H9 (cell line): Measurements from ENCODE around the gene MMRN2. TPM values are rescaled to one million over a fixed set of nuclear protein-coding genes. Genes with fewer than 3 reads are reported as not detected.

ENCODE experiments used
- DNase-seq: peaks from one replicate; pipeline ENCODE4 v3.0.0-alpha.2; 2017
- H2AFZ ChIP-seq: one replicate; pipeline ENCODE4 v1.6.1; 2013; ENCODE audit warnings: mild to moderate bottlenecking, low read length, control low read depth, moderate library complexity
- H2AK5ac ChIP-seq: 2 replicates; pipeline ENCODE4 v1.6.1; 2013; ENCODE audit warnings: low read length, control low read depth, mixed read lengths; ENCODE audit not compliant: insufficient read length
- H2BK120ac ChIP-seq: one replicate; pipeline ENCODE4 v1.6.1; 2013; ENCODE audit warnings: low read depth, mild to moderate bottlenecking, low read length, control low read depth, inconsistent platforms; ENCODE audit not compliant: poor library complexity, severe bottlenecking
- H2BK12ac ChIP-seq: 2 replicates; pipeline ENCODE4 v1.6.1; 2013; ENCODE audit warnings: low read length, control low read depth, mixed read lengths, low read depth; ENCODE audit not compliant: insufficient read length
- H2BK15ac ChIP-seq: 2 replicates; pipeline ENCODE4 v1.6.1; 2013; ENCODE audit warnings: low read depth, low read length, control low read depth
- H2BK20ac ChIP-seq: one replicate; pipeline ENCODE4 v1.6.1; 2013; ENCODE audit warnings: low read depth, mild to moderate bottlenecking, low read length, control low read depth, inconsistent platforms; ENCODE audit not compliant: poor library complexity, severe bottlenecking
- H2BK5ac ChIP-seq: 2 replicates; pipeline ENCODE4 v1.6.1; 2013; ENCODE audit warnings: low read length, control low read depth, mixed read lengths; ENCODE audit not compliant: insufficient read length
- H3K14ac ChIP-seq: 2 replicates; pipeline ENCODE4 v1.6.1; 2013; ENCODE audit warnings: low read length, control low read depth; ENCODE audit not compliant: insufficient read depth
- H3K18ac ChIP-seq: 2 replicates; pipeline ENCODE4 v1.6.1; 2013; ENCODE audit warnings: low read depth, mild to moderate bottlenecking, mixed read lengths, low read length, control low read depth; ENCODE audit not compliant: insufficient read length
- H3K23ac ChIP-seq: 2 replicates; pipeline ENCODE4 v1.6.1; 2013; ENCODE audit warnings: low read length, control low read depth, mixed read lengths, low read depth; ENCODE audit not compliant: insufficient read length
- H3K23me2 ChIP-seq: 2 replicates; pipeline ENCODE4 v1.6.1; 2013; ENCODE audit warnings: low read depth, mild to moderate bottlenecking, mixed read lengths, low read length, control low read depth; ENCODE audit not compliant: insufficient read length, poor library complexity, severe bottlenecking
- H3K27ac ChIP-seq: 2 replicates; pipeline ENCODE4 v1.5.1; 2013; ENCODE audit warnings: low read length, control low read depth, mixed read lengths, low read depth; ENCODE audit not compliant: insufficient read length
- H3K27me3 ChIP-seq: 2 replicates; pipeline ENCODE4 v1.6.1; 2013; ENCODE audit warnings: low read length, control low read depth, inconsistent platforms; ENCODE audit not compliant: insufficient read depth
- H3K4ac ChIP-seq: 2 replicates; pipeline ENCODE4 v1.6.1; 2013; ENCODE audit warnings: low read depth, mild to moderate bottlenecking, control low read depth, inconsistent platforms, low read length, moderate library complexity
- H3K4me1 ChIP-seq: 2 replicates; pipeline ENCODE4 v1.6.1; 2013; ENCODE audit warnings: low read length, control low read depth, inconsistent platforms; ENCODE audit not compliant: insufficient read depth
- H3K4me2 ChIP-seq: 2 replicates; pipeline ENCODE4 v1.6.1; 2013; ENCODE audit warnings: low read length, control low read depth, mixed read lengths; ENCODE audit not compliant: insufficient read length, insufficient read depth
- H3K56ac ChIP-seq: 2 replicates; pipeline ENCODE4 v1.6.1; 2013; ENCODE audit warnings: low read depth, mild to moderate bottlenecking, mixed read lengths, low read length, control low read depth; ENCODE audit not compliant: insufficient read length
- H3K79me1 ChIP-seq: 2 replicates; pipeline ENCODE4 v1.6.1; 2013; ENCODE audit warnings: low read depth, mild to moderate bottlenecking, moderate library complexity, low read length, control low read depth, inconsistent platforms; ENCODE audit not compliant: insufficient read depth, poor library complexity, severe bottlenecking
- H3K79me2 ChIP-seq: 2 replicates; pipeline ENCODE4 v1.6.1; 2013; ENCODE audit warnings: low read length, control low read depth, inconsistent platforms; ENCODE audit not compliant: insufficient read depth
- H3K9ac ChIP-seq: 2 replicates; pipeline ENCODE4 v1.6.1; 2013; ENCODE audit warnings: low read length, control low read depth, mixed read lengths; ENCODE audit not compliant: insufficient read length; ENCODE audit errors: extremely low read depth
- H3K9me3 ChIP-seq: one replicate; pipeline ENCODE4 v1.6.1; 2013; ENCODE audit warnings: low read depth, low read length, inconsistent platforms; ENCODE audit not compliant: control insufficient read depth
- H3T11ph ChIP-seq: one replicate; pipeline ENCODE4 v1.6.1; 2013; ENCODE audit warnings: mild to moderate bottlenecking, low read length, control low read depth, inconsistent platforms
- H4K20me1 ChIP-seq: one replicate; pipeline ENCODE4 v1.6.1; 2013; ENCODE audit not compliant: control insufficient read depth, insufficient read length, insufficient read depth
- H4K5ac ChIP-seq: 2 replicates; pipeline ENCODE4 v1.6.1; 2013; ENCODE audit warnings: low read depth, mild to moderate bottlenecking, mixed read lengths, low read length, control low read depth; ENCODE audit not compliant: insufficient read length
- H4K8ac ChIP-seq: replicated peaks from 2 replicates; pipeline ENCODE4 v1.6.1; 2013; ENCODE audit warnings: low read length, control low read depth, mixed read lengths, low read depth; ENCODE audit not compliant: insufficient read length
- H4K91ac ChIP-seq: 2 replicates; pipeline ENCODE4 v1.6.1; 2013; ENCODE audit warnings: low read depth, mild to moderate bottlenecking, moderate library complexity, mixed read lengths, low read length, control low read depth; ENCODE audit not compliant: insufficient read length
- H3K27ac Mint-ChIP-seq, 3 experiments: 2 replicates in 2 of 3; 3 replicates in 1 of 3; pipeline ENCODE4 v1.8.0; 2020 to 2021; ENCODE audit warnings: mixed read lengths in 3 of 3, mild to moderate bottlenecking in 1 of 3, moderate library complexity in 1 of 3
- H3K27me3 Mint-ChIP-seq: 2 replicates; pipeline ENCODE4 v1.8.0; 2021; ENCODE audit warnings: low read depth, mild to moderate bottlenecking, moderate library complexity, mixed read lengths
- H3K36me3 Mint-ChIP-seq, 3 experiments: 2 replicates in 2 of 3; 3 replicates in 1 of 3; pipeline ENCODE4 v1.8.0; 2020 to 2021; ENCODE audit warnings: low read depth in 3 of 3, mixed read lengths in 3 of 3; ENCODE audit not compliant: insufficient read depth in 1 of 3
- H3K4me1 Mint-ChIP-seq, 2 experiments: 2 replicates each; pipeline ENCODE4 v1.8.0; 2020; ENCODE audit warnings: mixed read lengths in 2 of 2
- H3K4me3 Mint-ChIP-seq, 2 experiments: 2 replicates in 1 of 2; 3 replicates in 1 of 2; pipeline ENCODE4 v1.8.0; 2020 to 2021; ENCODE audit warnings: mild to moderate bottlenecking in 2 of 2, mixed read lengths in 2 of 2, moderate library complexity in 1 of 2
- H3K9me3 Mint-ChIP-seq, 2 experiments: 2 replicates in 1 of 2; 3 replicates in 1 of 2; pipeline ENCODE4 v1.8.0; 2020; ENCODE audit warnings: mild to moderate bottlenecking in 2 of 2, mixed read lengths in 2 of 2, moderate library complexity in 1 of 2
- CTCF ChIP-seq: fragments of 200-600 bp; sonication (generic); conservative IDR thresholded peaks from 3 replicates; pipeline ENCODE4 v1.8.0; 2021; ENCODE audit warnings: antibody characterized with exemption, mild to moderate bottlenecking
- WGBS: extraction: QIAGEN DNeasy Blood & Tissue Kit; methylation state at CpG from one replicate; pipeline ENCODE4 v1.1.7; 2013; ENCODE audit warnings: missing lambda C conversion rate, low lambda C conversion rate, mixed read lengths; ENCODE audit not compliant: insufficient read length; ENCODE audit errors: extremely low coverage; 5-methylcytosine and 5-hydroxymethylcytosine counted together
- total RNA-seq: library from RNA; stranded (reverse); gene quantifications from 2 replicates; pipeline ENCODE4 v1.2.1, GENCODE V29; 2021

Gene MMRN2
- total RNA-seq, 1 experiment from 2014 or later: 1.0 TPM

- Histone ChIP-seq H2BK15ac (no peak overlapping the region), H3K79me1 (no peaks in the 10 kb centered on the region), H3K23me2 (peaks cover 15% of the 10 kb centered on the region), H3K14ac (peak overlapping the region; percentile 44; the same call in 1 of the 2 replicates), H2AK5ac (no peak overlapping the region), H3K79me2 (no peaks in the 10 kb centered on the region), H3K27ac (no peak overlapping the region), H3K9ac (no peak overlapping the region), H3K27me3 (peaks cover 10% of the 10 kb centered on the region; the same call in 1 of the 2 replicates), H3K18ac (no peak overlapping the region), H2BK12ac (no peak overlapping the region), H2BK120ac (no peak overlapping the region), H4K91ac (no peak overlapping the region), H3K23ac (no peak overlapping the region), H3K4me2 (peak overlapping the region; percentile 44), H4K20me1 (no peaks in the 10 kb centered on the region), H2BK20ac (no peak overlapping the region), H4K8ac (no peak overlapping the region), H2BK5ac (no peak overlapping the region), H3K4ac (no peak overlapping the region), H3K56ac (no peak overlapping the region), H3K4me1 (peaks cover 2% of the 10 kb centered on the region; the same call in 1 of the 2 replicates), H3T11ph (no peak overlapping the region), H2AFZ (no peak overlapping the region), H4K5ac (no peak overlapping the region), H3K9me3 (no peaks in the 10 kb centered on the region)
- TF ChIP-seq CTCF: no peak
- WGBS: no CpG with 5 or more reads among the region's 30 CpGs
- Mint-ChIP-seq H3K4me3 (peak overlapping the region; percentile 67 to 75), H3K27me3 (peaks cover 31% of the 10 kb centered on the region), H3K9me3 (peaks cover 0 to 4% of the 10 kb centered on the region in 2 experiments; a peak in 1 of 5 replicates), H3K27ac (no peak overlapping the region), H3K36me3 (peaks cover 0 to 3% (median 0%) of the 10 kb centered on the region in 3 experiments; a peak in 1 of 7 replicates), H3K4me1 (peaks cover 31 to 50% of the 10 kb centered on the region in 2 experiments)
- peak; percentile 76 for DNase-seq
Measured at GRCh38 chr10:86970162-86970981, 13.0 kb upstream of the MMRN2 start.
